ENCODE results near the gene HOXB9. TPM values are rescaled to one million over a fixed set of nuclear protein-coding genes. Genes with fewer than 3 reads are reported as not detected.

HOXB9 gene
- total RNA-seq, 2 experiments from 2014 or later: not detected

GRCh38 chr17:48642843-48643696, 16.9 kb upstream of the HOXB9 start:
- Histone ChIP-seq H3K27me3 (ENCODE audit: control insufficient read depth in 1 of 2, insufficient read depth in 2 of 2, low read length in 2 of 2) (peaks cover 78 to 92% of the 10 kb centered on the region in 2 experiments), H3K9me3 (ENCODE audit: control insufficient read depth in 1 of 2, insufficient read depth in 1 of 2, low read length in 2 of 2) (peaks cover 0 to 16% of the 10 kb centered on the region in 2 experiments), H3K4me1 (ENCODE audit: insufficient read depth, low read length) (peaks cover 38% of the 10 kb centered on the region), H3K36me3 (ENCODE audit: insufficient read depth, low read length) (no peaks in the 10 kb centered on the region), H3K4me3 (ENCODE audit: low read length) (no peak overlapping the region), H3K27ac (ENCODE audit: low read depth in 1 of 2, low read length in 2 of 2) (no peak overlapping the region)
- CTCF ChIA-PET: no interaction called here
- Mint-ChIP-seq H3K4me3 (no peak overlapping the region), H3K27me3 (peaks cover 97% of the 10 kb centered on the region), H3K4me1 (ENCODE audit: low read depth) (peaks cover 21% of the 10 kb centered on the region), H3K9me3 (no peaks in the 10 kb centered on the region), H3K27ac (no peak overlapping the region), H3K36me3 (ENCODE audit: low read depth) (no peaks in the 10 kb centered on the region)
- POLR2A ChIA-PET: no interaction called here
- DNase-seq (no peak), ATAC-seq (ENCODE audit: poor library complexity) (no peak)
- TF ChIP-seq, protein P1, sequence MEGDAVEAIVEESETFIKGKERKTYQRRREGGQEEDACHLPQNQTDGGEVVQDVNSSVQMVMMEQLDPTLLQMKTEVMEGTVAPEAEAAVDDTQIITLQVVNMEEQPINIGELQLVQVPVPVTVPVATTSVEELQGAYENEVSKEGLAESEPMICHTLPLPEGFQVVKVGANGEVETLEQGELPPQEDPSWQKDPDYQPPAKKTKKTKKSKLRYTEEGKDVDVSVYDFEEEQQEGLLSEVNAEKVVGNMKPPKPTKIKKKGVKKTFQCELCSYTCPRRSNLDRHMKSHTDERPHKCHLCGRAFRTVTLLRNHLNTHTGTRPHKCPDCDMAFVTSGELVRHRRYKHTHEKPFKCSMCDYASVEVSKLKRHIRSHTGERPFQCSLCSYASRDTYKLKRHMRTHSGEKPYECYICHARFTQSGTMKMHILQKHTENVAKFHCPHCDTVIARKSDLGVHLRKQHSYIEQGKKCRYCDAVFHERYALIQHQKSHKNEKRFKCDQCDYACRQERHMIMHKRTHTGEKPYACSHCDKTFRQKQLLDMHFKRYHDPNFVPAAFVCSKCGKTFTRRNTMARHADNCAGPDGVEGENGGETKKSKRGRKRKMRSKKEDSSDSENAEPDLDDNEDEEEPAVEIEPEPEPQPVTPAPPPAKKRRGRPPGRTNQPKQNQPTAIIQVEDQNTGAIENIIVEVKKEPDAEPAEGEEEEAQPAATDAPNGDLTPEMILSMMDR (IDR thresholded peaks at IDR 0.05): no peak
- intact Hi-C loops (cut with DNase I, micrococcal nuclease): no loop called here

DNA sequence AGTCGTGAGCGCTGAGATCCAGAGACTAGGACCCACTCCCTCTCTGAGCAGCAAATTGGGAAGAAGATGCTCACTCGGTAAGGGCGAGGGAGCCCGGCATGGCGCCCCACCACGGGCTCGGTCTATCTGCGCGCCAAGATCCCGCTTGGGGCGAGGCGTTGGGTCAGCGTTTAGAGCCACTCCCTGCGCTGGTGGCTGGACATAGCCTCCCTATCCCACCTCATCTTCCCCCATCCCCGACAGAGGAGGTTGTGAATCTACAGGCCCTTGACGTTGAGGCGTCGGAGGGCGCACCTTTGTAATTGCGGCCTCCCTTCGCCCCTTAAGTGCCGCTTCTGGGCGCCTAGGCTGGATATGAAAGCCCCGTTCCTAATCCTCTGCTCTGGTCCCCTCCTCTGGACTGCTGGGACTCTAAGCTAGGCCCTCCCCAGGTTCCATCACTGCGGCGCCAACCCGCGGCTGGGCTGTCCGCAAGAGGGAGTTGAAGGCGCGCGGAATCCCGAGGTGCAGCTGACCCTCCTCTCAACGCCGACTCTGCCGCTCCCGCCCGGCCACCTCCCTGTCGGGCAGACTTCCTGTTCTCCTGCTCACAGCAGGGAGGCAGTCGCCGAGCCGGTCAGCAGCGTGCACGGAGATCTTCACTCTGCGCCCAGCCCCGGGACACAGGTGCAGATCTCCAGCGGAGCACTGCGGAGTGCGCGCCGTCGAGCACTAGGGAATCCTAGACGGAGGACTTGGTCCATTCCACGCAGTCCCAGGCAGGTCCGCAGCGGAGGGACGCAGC, 16.1 kb upstream of the HOXB9 start:
- Mint-ChIP-seq H3K27me3 (peaks cover 97% of the 10 kb centered on the region), H3K4me1 (ENCODE audit: low read depth) (peaks cover 21% of the 10 kb centered on the region), H3K9me3 (no peaks in the 10 kb centered on the region), H3K4me3 (no peak overlapping the region), H3K36me3 (ENCODE audit: low read depth) (no peaks in the 10 kb centered on the region), H3K27ac (no peak overlapping the region)
- peak in 1 of 14 experiments; percentile 14 for DNase-seq
- CTCF ChIA-PET: no interaction called here
- TF ChIP-seq, protein P1 (IDR thresholded peaks at IDR 0.05): no peak
- Histone ChIP-seq H3K9me3 (ENCODE audit: control insufficient read depth in 1 of 2, insufficient read depth in 1 of 2, low read length in 2 of 2) (peaks cover 0 to 16% of the 10 kb centered on the region in 2 experiments), H3K36me3 (ENCODE audit: insufficient read depth, low read length) (no peaks in the 10 kb centered on the region), H3K27ac (ENCODE audit: low read depth in 1 of 2, low read length in 2 of 2) (no peak overlapping the region), H3K27me3 (ENCODE audit: control insufficient read depth in 1 of 2, insufficient read depth in 2 of 2, low read length in 2 of 2) (peaks cover 79 to 92% of the 10 kb centered on the region in 2 experiments), H3K4me3 (ENCODE audit: low read length) (no peak overlapping the region), H3K4me1 (ENCODE audit: insufficient read depth, low read length) (peaks cover 31% of the 10 kb centered on the region)
- POLR2A ChIA-PET: no interaction called here
- intact Hi-C loops (cut with DNase I, micrococcal nuclease): no loop called here
- ATAC-seq (ENCODE audit: poor library complexity): no peak

DNA sequence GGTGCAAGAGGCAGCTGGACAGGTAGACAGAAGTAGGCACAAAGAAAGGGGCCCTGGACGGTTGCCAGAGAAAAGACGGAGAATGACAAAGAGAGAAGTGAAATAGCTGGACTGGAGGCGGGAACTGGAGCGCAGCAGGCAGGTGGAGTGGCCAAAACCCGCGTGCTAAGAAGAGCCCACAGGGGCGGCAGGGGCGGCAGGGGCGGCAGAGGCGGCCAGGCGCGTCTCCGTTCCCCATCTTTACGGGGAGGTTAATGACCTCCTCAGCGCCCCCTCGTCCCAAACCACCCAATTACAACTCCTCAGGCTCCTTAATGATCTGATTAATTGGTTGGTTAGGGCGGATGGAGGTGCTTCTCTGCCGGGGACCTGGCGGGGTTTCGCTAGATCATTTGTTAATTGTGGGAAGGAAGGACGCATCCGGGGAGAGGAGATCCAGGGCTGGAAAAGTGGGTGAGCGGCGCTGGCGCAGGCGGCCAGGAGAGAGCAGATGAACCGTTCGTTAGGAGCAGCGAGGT, 15.4 kb upstream of the HOXB9 start:
- no peak overlapping the region for H3K27ac ChIP-seq (ENCODE audit: low read depth in 1 of 2, low read length in 2 of 2)
- Mint-ChIP-seq H3K4me3 (no peak overlapping the region), H3K4me1 (ENCODE audit: low read depth) (peaks cover 20% of the 10 kb centered on the region), H3K27me3 (peaks cover 99% of the 10 kb centered on the region), H3K9me3 (no peaks in the 10 kb centered on the region), H3K27ac (no peak overlapping the region), H3K36me3 (ENCODE audit: low read depth) (no peaks in the 10 kb centered on the region)
- H3K36me3 ChIP-seq (ENCODE audit: insufficient read depth, low read length): no peaks in the 10 kb centered on the region
- intact Hi-C loops (cut with DNase I, micrococcal nuclease): no loop called here
- CTCF ChIA-PET: no interaction called here
- H3K4me3 ChIP-seq (ENCODE audit: low read length): no peak overlapping the region
- ATAC-seq (ENCODE audit: poor library complexity) (no peak), DNase-seq (no peak)
- H3K9me3 ChIP-seq (ENCODE audit: control insufficient read depth in 1 of 2, insufficient read depth in 1 of 2, low read length in 2 of 2): peaks cover 0 to 19% of the 10 kb centered on the region in 2 experiments
- H3K27me3 ChIP-seq (ENCODE audit: control insufficient read depth in 1 of 2, insufficient read depth in 2 of 2, low read length in 2 of 2): peaks cover 86 to 98% of the 10 kb centered on the region in 2 experiments
- POLR2A ChIA-PET: no interaction called here
- TF ChIP-seq, protein P1 (IDR thresholded peaks at IDR 0.05): no peak
- peaks cover 28% of the 10 kb centered on the region for H3K4me1 ChIP-seq (ENCODE audit: insufficient read depth, low read length)

All from CD4-positive, alpha-beta T cell (primary cell).